22Rv1 (cell line): ENCODE data around the gene OR10H4.

Experiments
- ZFX ChIP-seq: fragments of 450-650 bp; IDR thresholded peaks from 2 replicates; pipeline ENCODE4 v1.6.1; 2017; ENCODE audit warnings: antibody characterized with exemption, borderline replicate concordance
- TF ChIP-seq, protein P1 (sequence below): fragments of 450-650 bp; IDR thresholded peaks from 2 replicates; pipeline ENCODE4 v1.5.1; 2017; ENCODE audit warnings: mild to moderate bottlenecking

DNA sequence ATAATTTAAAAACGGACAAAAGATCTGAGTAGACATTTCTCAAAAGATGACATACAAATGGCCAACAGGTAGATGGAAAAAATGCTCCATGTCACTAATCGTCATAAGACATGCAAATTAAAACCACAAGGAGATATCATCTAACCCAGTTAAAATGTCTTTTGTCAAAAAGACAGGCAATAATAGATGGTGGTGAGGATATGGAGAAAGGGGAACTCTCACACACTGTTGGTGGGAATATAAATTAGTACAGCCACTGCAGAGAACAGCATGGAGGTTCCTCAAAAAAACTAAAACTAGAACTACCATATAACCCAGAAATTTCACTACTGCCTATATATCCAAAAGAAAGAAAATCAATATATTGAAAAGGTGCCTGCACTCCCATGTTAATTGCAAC is 37.9 kb downstream of the OR10H4 start:
- TF ChIP-seq, protein P1, sequence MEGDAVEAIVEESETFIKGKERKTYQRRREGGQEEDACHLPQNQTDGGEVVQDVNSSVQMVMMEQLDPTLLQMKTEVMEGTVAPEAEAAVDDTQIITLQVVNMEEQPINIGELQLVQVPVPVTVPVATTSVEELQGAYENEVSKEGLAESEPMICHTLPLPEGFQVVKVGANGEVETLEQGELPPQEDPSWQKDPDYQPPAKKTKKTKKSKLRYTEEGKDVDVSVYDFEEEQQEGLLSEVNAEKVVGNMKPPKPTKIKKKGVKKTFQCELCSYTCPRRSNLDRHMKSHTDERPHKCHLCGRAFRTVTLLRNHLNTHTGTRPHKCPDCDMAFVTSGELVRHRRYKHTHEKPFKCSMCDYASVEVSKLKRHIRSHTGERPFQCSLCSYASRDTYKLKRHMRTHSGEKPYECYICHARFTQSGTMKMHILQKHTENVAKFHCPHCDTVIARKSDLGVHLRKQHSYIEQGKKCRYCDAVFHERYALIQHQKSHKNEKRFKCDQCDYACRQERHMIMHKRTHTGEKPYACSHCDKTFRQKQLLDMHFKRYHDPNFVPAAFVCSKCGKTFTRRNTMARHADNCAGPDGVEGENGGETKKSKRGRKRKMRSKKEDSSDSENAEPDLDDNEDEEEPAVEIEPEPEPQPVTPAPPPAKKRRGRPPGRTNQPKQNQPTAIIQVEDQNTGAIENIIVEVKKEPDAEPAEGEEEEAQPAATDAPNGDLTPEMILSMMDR = no peak
- no peak for TF ChIP-seq ZFX
